Measurements from ENCODE around the gene OSBPL7. TPM values are rescaled to one million over a fixed set of nuclear protein-coding genes. Genes with fewer than 3 reads are reported as not detected.

Gene OSBPL7
- total RNA-seq, 2 experiments from 2014 or later = 18.4 to 24.6 TPM

- H3K27ac Mint-ChIP-seq = no peak overlapping the region
- CTCF ChIA-PET = interaction anchor here (1.5 to 2.0 kb wide), 2 partner anchors 55 to 56 kb away, joined by 4 to 6 read pairs; no protein-coding TSS in a partner anchor
- no peaks in the 10 kb centered on the region for H3K9me3 Mint-ChIP-seq
- no peak for DNase-seq
- intact Hi-C loops (cut with micrococcal nuclease) = no loop called here
- no peak overlapping the region for H3K4me3 Mint-ChIP-seq
- no peaks in the 10 kb centered on the region for H3K27me3 Mint-ChIP-seq (ENCODE audit: low read depth)
- H3K4me1 Mint-ChIP-seq (ENCODE audit: low read depth) = peaks cover 54% of the 10 kb centered on the region
- H3K36me3 Mint-ChIP-seq (ENCODE audit: low read depth) = peaks cover 7% of the 10 kb centered on the region
Measured at GRCh38 chr17:47834756-47835155, 13.2 kb upstream of the OSBPL7 start.

GRCh38 chr17:47831934-47832327, 10.3 kb upstream of the OSBPL7 start:
- no peaks in the 10 kb centered on the region for H3K9me3 Mint-ChIP-seq
- peaks cover 13% of the 10 kb centered on the region for H3K36me3 Mint-ChIP-seq (ENCODE audit: low read depth)
- CTCF ChIA-PET = interaction anchor here (0.6 to 1.5 kb wide), 6 partner anchors 8 to 118 kb away, joined by 3 to 6 read pairs (median 3); no protein-coding TSS in a partner anchor
- H3K4me1 Mint-ChIP-seq (ENCODE audit: low read depth) = peaks cover 60% of the 10 kb centered on the region
- H3K27ac Mint-ChIP-seq = no peak overlapping the region
- DNase-seq = no peak
- H3K27me3 Mint-ChIP-seq (ENCODE audit: low read depth) = no peaks in the 10 kb centered on the region
- intact Hi-C loops (cut with micrococcal nuclease) = loop anchor here (1.0 to 2.0 kb wide), 2 partner anchors 64 to 139 kb away; partner anchors contain the start of genes CDK5RAP3 and SP2
- H3K4me3 Mint-ChIP-seq = peak overlapping the region; percentile 89

- Mint-ChIP-seq H3K4me1 (ENCODE audit: low read depth) (peaks cover 60% of the 10 kb centered on the region), H3K27ac (peak within 1 kb of the TSS; percentile 78), H3K27me3 (ENCODE audit: low read depth) (no peaks in the 10 kb centered on the region), H3K36me3 (ENCODE audit: low read depth) (peaks cover 19% of the 10 kb centered on the region), H3K4me3 (peak within 1 kb of the TSS; percentile 89), H3K9me3 (no peaks in the 10 kb centered on the region)
- peak; percentile 93 for DNase-seq
- intact Hi-C loops (cut with micrococcal nuclease) = loop anchor here (1.0 to 2.0 kb wide), 2 partner anchors 65 to 140 kb away; partner anchors contain the start of genes CDK5RAP3 and SP2
- CTCF ChIA-PET = interaction anchor here (0.6 to 1.5 kb wide), 7 partner anchors 9 to 119 kb away, joined by 3 to 6 read pairs (median 3); no protein-coding TSS in a partner anchor
Measured at GRCh38 chr17:47831003-47831933, 9.7 kb upstream of the OSBPL7 start, which contains the start of the genes LRRC46 and MRPL10. Gene LRRC46, plus strand, starts transcription at chr17:47831670. Its CDS starts 320 bp downstream, at chr17:47831990. Gene MRPL10, minus strand, starts transcription at chr17:47831541. Its CDS starts 30 bp downstream, at chr17:47831511.

- Mint-ChIP-seq H3K27me3 (ENCODE audit: low read depth) (no peaks in the 10 kb centered on the region), H3K9me3 (no peaks in the 10 kb centered on the region), H3K36me3 (ENCODE audit: low read depth) (peaks cover 21% of the 10 kb centered on the region), H3K4me1 (ENCODE audit: low read depth) (peaks cover 53% of the 10 kb centered on the region), H3K27ac (peak overlapping the region; percentile 78), H3K4me3 (peak overlapping the region; percentile 89)
- no peak for DNase-seq
- intact Hi-C loops (cut with micrococcal nuclease) = loop anchor here (1.0 to 2.0 kb wide), 2 partner anchors 66 to 140 kb away; partner anchors contain the start of genes CDK5RAP3 and SP2
- CTCF ChIA-PET = interaction anchor here (0.8 to 1.6 kb wide), 5 partner anchors 10 to 63 kb away, joined by 3 to 6 read pairs (median 4); partner anchors contain the start of gene SCRN2
Measured at GRCh38 chr17:47830396-47831002, 8.9 kb upstream of the OSBPL7 start.

- CTCF ChIA-PET = interaction anchor here (1.6 kb wide), 1 partner anchor 11 kb away, joined by 4 read pairs; the partner anchor contains the start of gene SCRN2
- H3K36me3 Mint-ChIP-seq (ENCODE audit: low read depth) = peaks cover 22% of the 10 kb centered on the region
- H3K9me3 Mint-ChIP-seq = no peaks in the 10 kb centered on the region
- H3K4me1 Mint-ChIP-seq (ENCODE audit: low read depth) = peaks cover 47% of the 10 kb centered on the region
- intact Hi-C loops (cut with micrococcal nuclease) = loop anchor here (2.0 kb wide), 1 partner anchor 141 kb away; the partner anchor contains the start of gene CDK5RAP3
- H3K27ac Mint-ChIP-seq = peak overlapping the region; percentile 3
- peak overlapping the region; percentile 89 for H3K4me3 Mint-ChIP-seq
- no peak for DNase-seq
- no peaks in the 10 kb centered on the region for H3K27me3 Mint-ChIP-seq (ENCODE audit: low read depth)
Measured at GRCh38 chr17:47829870-47830269, 8.3 kb upstream of the OSBPL7 start.

DNA sequence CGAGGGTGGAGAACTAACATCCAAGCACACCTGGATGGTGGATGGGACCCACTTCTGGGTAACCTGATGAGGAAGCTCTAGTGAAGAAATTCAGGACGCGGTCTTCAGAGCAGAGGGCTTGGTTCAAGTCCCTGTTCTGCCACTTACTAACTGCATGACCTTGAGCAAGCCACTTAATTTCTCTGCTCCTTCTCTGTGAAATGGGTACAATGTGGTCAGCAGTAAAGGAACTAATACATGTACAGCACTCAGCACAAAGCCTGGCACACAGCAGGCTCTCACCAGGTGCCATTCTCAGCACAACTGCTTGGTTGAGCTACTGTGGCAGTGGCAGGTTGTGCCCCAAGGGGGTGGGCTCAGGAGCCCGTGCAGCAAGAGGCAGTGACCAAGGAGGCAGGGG, 1.9 kb upstream of the OSBPL7 start:
- Mint-ChIP-seq H3K36me3 (ENCODE audit: low read depth) (peaks cover 21% of the 10 kb centered on the region), H3K27ac (no peak overlapping the region), H3K4me1 (ENCODE audit: low read depth) (peaks cover 25% of the 10 kb centered on the region), H3K9me3 (no peaks in the 10 kb centered on the region), H3K27me3 (ENCODE audit: low read depth) (no peaks in the 10 kb centered on the region), H3K4me3 (no peak overlapping the region)
- intact Hi-C loops (cut with micrococcal nuclease) = no loop called here
- DNase-seq = no peak
- CTCF ChIA-PET = interaction anchor here (1.1 to 1.3 kb wide), 2 partner anchors 19 to 68 kb away, joined by 3 to 4 read pairs; no protein-coding TSS in a partner anchor

DNA sequence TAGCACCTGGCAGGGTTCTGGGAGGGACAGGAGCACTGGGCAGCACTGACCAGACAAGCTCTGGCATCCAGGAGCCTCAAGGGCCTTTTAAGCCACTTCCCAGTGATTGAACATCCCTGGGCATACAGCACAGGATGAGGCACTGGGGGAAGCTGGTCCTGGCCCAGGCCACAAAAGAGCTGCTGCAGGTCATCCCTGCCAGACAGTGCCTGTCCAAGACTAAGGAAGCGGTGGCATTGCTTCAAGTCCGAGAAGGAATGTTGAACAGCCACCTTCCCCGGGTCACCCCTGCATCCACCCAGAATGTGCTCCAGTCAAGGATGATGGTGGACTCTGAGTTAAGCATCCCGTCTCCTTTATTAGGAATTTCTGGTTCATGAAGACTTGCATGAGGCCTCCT, 1.2 kb upstream of the OSBPL7 start:
- peaks cover 19% of the 10 kb centered on the region for H3K36me3 Mint-ChIP-seq (ENCODE audit: low read depth)
- H3K9me3 Mint-ChIP-seq = no peaks in the 10 kb centered on the region
- intact Hi-C loops (cut with micrococcal nuclease) = no loop called here

GRCh38 chr17:47821031-47821423, 567 bp downstream of the OSBPL7 start:
- no peaks in the 10 kb centered on the region for H3K9me3 Mint-ChIP-seq
- H3K4me1 Mint-ChIP-seq (ENCODE audit: low read depth) = peaks cover 23% of the 10 kb centered on the region
- no peaks in the 10 kb centered on the region for H3K27me3 Mint-ChIP-seq (ENCODE audit: low read depth)
- peak overlapping the region; percentile 70 for H3K27ac Mint-ChIP-seq
- H3K4me3 Mint-ChIP-seq = peak overlapping the region; percentile 94
- peak; percentile 14 for DNase-seq
- H3K36me3 Mint-ChIP-seq (ENCODE audit: low read depth) = peaks cover 10% of the 10 kb centered on the region
- CTCF ChIA-PET = interaction anchor here (0.6 to 1.0 kb wide), 3 partner anchors 10 to 69 kb away, joined by 3 read pairs; no protein-coding TSS in a partner anchor
- intact Hi-C loops (cut with micrococcal nuclease) = no loop called here

More for the DNA sequence above, 1.2 kb upstream of the OSBPL7 start:
- DNase-seq = no peak
- no peak overlapping the region for H3K27ac Mint-ChIP-seq
- no peaks in the 10 kb centered on the region for H3K27me3 Mint-ChIP-seq (ENCODE audit: low read depth)
- peak overlapping the region; percentile 94 for H3K4me3 Mint-ChIP-seq
- CTCF ChIA-PET = interaction anchor here (0.7 to 1.5 kb wide), 4 partner anchors 20 to 684 kb away, joined by 3 to 4 read pairs (median 4); no protein-coding TSS in a partner anchor
- peaks cover 23% of the 10 kb centered on the region for H3K4me1 Mint-ChIP-seq (ENCODE audit: low read depth)

- H3K9me3 Mint-ChIP-seq = no peaks in the 10 kb centered on the region
- peak overlapping the region; percentile 94 for H3K4me3 Mint-ChIP-seq
- peaks cover 23% of the 10 kb centered on the region for H3K4me1 Mint-ChIP-seq (ENCODE audit: low read depth)
- no peak overlapping the region for H3K27ac Mint-ChIP-seq
- H3K36me3 Mint-ChIP-seq (ENCODE audit: low read depth) = peaks cover 6% of the 10 kb centered on the region
- CTCF ChIA-PET = interaction anchor here (1.0 kb wide), 1 partner anchor 10 kb away, joined by 3 read pairs; no protein-coding TSS in a partner anchor
- H3K27me3 Mint-ChIP-seq (ENCODE audit: low read depth) = no peaks in the 10 kb centered on the region
- DNase-seq = no peak
- intact Hi-C loops (cut with micrococcal nuclease) = no loop called here
Measured at GRCh38 chr17:47820033-47820789, 1.4 kb downstream of the OSBPL7 start.

GRCh38 chr17:47819475-47819874, 2.1 kb downstream of the OSBPL7 start:
- H3K27me3 Mint-ChIP-seq (ENCODE audit: low read depth) = no peaks in the 10 kb centered on the region
- intact Hi-C loops (cut with micrococcal nuclease) = no loop called here
- no peak for DNase-seq
- H3K9me3 Mint-ChIP-seq = no peaks in the 10 kb centered on the region
- CTCF ChIA-PET = interaction anchor here (0.7 kb wide), 1 partner anchor 249 kb away, joined by 4 read pairs; no protein-coding TSS in a partner anchor
- no peak overlapping the region for H3K4me3 Mint-ChIP-seq
- no peak overlapping the region for H3K27ac Mint-ChIP-seq
- peaks cover 23% of the 10 kb centered on the region for H3K4me1 Mint-ChIP-seq (ENCODE audit: low read depth)
- peaks cover 10% of the 10 kb centered on the region for H3K36me3 Mint-ChIP-seq (ENCODE audit: low read depth)

GRCh38 chr17:47818002-47818695, 3.4 kb downstream of the OSBPL7 start:
- Mint-ChIP-seq H3K36me3 (ENCODE audit: low read depth) (peaks cover 7% of the 10 kb centered on the region), H3K9me3 (no peaks in the 10 kb centered on the region), H3K27ac (no peak overlapping the region), H3K4me1 (ENCODE audit: low read depth) (peaks cover 23% of the 10 kb centered on the region), H3K27me3 (ENCODE audit: low read depth) (no peaks in the 10 kb centered on the region), H3K4me3 (no peak overlapping the region)
- no peak for DNase-seq
- intact Hi-C loops (cut with micrococcal nuclease) = no loop called here
- CTCF ChIA-PET = interaction anchor here (0.5 to 0.6 kb wide), 2 partner anchors 15 to 120 kb away, joined by 3 to 4 read pairs; no protein-coding TSS in a partner anchor
